Choroid plexus epithelial cell (primary cell): Measurements from ENCODE around the gene HAPLN2.
A peak's percentile ranks its signal among the peaks of the same experiment; 100 is the strongest.

Experiments used
- DNase-seq: peaks from one replicate; pipeline ENCODE4 v3.0.0-alpha.2; 2010; ENCODE audit warnings: low read depth
- H3K4me3 ChIP-seq: 2 replicates; pipeline ENCODE4 v1.5.1; 2011; ENCODE audit warnings: low read depth, mild to moderate bottlenecking, control low read depth, low read length, moderate library complexity
- CTCF ChIP-seq: conservative IDR thresholded peaks from 2 replicates; pipeline ENCODE4 v1.5.1; 2011; ENCODE audit warnings: low read depth, mild to moderate bottlenecking, control low read depth, inconsistent platforms, low read length, moderate library complexity

The HAPLN2 gene

GRCh38 chr1:156578055-156578454, 41.2 kb upstream of the HAPLN2 start:
- no peak for TF ChIP-seq CTCF
- DNase-seq: no peak

DNA sequence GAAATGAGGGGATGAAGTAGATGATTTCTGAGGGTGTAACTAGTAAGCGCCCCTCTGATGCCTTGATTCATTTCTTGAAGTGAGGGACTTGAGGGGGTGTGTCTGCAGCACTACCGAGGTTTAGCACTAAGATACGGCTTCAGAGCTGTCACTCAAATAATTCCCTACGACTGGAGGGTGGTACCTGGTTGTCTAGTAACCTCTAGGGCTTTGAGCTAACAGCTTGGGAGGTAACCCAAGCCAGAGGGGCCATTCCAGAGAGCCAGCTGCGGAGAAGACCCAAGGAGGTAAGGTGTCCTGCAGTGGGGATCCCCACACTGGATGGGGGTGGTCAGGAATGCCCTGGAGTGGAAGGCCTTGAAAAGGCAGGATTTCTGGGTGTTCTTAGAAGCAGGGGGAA, 39.7 kb upstream of the HAPLN2 start, which contains the start of gene TTC24:
Gene TTC24 (plus strand): TSS at position 252 of the 400 bp plus-strand sequence. CDS start 1,642 bp downstream, outside the sequence.
- H3K4me3 ChIP-seq: no peak within 1 kb of the TSS
- TF ChIP-seq CTCF: no peak
- no peak for DNase-seq

More at GRCh38 chr1:156578055-156578454, 41.2 kb upstream of the HAPLN2 start:
- no peak overlapping the region for H3K4me3 ChIP-seq

DNA sequence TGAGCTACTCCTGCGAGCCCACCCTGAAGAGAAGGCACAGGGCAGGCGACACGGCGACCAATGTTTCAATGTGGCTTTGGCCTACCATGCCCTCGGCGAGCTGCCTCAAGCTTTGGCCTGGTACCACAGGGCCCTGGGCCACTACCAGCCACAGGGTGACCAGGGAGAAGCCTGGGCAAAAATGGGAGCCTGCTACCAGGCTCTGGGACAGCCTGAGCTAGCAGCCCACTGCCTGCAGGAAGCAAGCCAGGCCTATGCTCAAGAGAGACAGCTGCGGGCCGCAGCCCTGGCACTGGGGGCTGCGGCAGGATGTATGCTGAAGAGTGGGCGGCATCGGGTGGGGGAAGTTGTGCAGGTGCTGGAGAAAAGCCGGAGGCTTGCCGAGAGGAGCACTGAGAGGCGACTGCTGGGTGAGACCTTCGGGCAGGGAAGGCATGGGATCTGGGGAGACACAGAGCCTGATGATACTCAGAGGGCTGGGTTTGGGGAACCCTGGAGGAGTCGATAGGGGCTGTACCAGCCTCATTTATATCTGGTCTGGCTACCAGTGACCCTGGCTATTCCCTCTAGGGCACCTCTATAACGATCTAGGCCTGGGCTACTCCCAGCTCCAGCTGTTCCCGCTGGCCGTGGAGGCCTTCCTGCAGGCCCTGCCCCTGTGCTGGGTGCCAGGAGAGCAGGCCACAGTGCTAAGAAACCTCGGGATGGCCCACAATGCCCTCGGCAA, 37.4 kb upstream of the HAPLN2 start:
- TF ChIP-seq CTCF: no peak
- no peak overlapping the region for H3K4me3 ChIP-seq
- no peak for DNase-seq

DNA sequence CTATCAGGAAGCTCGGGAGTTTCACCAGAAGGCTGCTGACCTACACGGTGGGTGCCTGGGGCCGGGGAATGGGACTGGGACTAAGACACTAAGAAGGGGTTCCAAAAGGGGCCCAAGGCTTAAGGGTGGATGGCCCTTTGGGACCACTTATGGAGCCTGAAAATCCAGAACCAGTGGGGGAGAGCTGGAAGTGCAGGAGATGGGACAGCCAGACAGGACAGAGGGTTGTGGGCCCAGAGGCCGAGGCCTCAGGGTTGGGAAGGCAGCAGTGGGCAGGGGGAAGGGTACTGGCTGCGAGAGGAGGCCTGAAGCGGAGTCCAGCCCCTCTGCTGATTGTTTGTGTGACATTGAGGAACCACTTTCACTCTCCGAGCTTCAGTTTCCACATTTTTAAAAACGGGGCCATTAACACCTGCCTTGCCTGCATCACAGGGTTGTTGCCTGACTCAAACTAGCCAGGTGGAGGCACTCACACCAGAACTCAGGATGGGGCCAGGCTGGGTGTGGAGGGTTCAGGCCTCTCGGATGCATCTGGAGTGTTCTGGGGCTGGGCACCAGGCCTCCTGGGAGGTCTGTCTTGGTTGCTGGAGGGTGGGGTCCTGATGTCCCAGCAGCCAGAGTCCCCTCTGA, 36.7 kb upstream of the HAPLN2 start:
- no peak for TF ChIP-seq CTCF
- DNase-seq: no peak
- H3K4me3 ChIP-seq: no peak overlapping the region

GRCh38 chr1:156583821-156584622, 35.2 kb upstream of the HAPLN2 start:
- TF ChIP-seq CTCF: peak; percentile 96
- no peak overlapping the region for H3K4me3 ChIP-seq
- peak; percentile 95 for DNase-seq

- no peak for DNase-seq
- H3K4me3 ChIP-seq: no peak overlapping the region
- peak; percentile 13 for TF ChIP-seq CTCF
Observed at GRCh38 chr1:156584813-156585212, 34.4 kb upstream of the HAPLN2 start.
